Nephron progenitor cell (in vitro differentiated cells): ENCODE measurements around the gene WDSUB1.

ENCODE experiments used
- DNase-seq: peaks from one replicate; pipeline ENCODE4 v3.0.0; 2021
- H3K27ac Mint-ChIP-seq: 2 replicates; pipeline ENCODE4 v1.8.0; 2021; ENCODE audit warnings: mild to moderate bottlenecking, moderate library complexity, mixed read lengths
- H3K27me3 Mint-ChIP-seq: 2 replicates; pipeline ENCODE4 v1.8.0; 2021; ENCODE audit warnings: mild to moderate bottlenecking, low read depth, mixed read lengths; ENCODE audit not compliant: poor library complexity
- H3K36me3 Mint-ChIP-seq: 2 replicates; pipeline ENCODE4 v1.8.0; 2021; ENCODE audit warnings: low read depth, mixed read lengths
- H3K4me1 Mint-ChIP-seq: 2 replicates; pipeline ENCODE4 v1.8.0; 2021; ENCODE audit warnings: mixed read lengths
- H3K4me3 Mint-ChIP-seq: 2 replicates; pipeline ENCODE4 v1.8.0; 2021; ENCODE audit warnings: mild to moderate bottlenecking, moderate library complexity, mixed read lengths
- H3K9me3 Mint-ChIP-seq: 2 replicates; pipeline ENCODE4 v1.8.0; 2021; ENCODE audit warnings: mild to moderate bottlenecking, moderate library complexity, mixed read lengths
- TF ChIP-seq, protein P1 (sequence below): fragments of 200-600 bp; sonication (generic); IDR thresholded peaks from 2 replicates; pipeline ENCODE4 v1.5.0; 2021; ENCODE audit warnings: antibody characterized with exemption

Gene WDSUB1

DNA sequence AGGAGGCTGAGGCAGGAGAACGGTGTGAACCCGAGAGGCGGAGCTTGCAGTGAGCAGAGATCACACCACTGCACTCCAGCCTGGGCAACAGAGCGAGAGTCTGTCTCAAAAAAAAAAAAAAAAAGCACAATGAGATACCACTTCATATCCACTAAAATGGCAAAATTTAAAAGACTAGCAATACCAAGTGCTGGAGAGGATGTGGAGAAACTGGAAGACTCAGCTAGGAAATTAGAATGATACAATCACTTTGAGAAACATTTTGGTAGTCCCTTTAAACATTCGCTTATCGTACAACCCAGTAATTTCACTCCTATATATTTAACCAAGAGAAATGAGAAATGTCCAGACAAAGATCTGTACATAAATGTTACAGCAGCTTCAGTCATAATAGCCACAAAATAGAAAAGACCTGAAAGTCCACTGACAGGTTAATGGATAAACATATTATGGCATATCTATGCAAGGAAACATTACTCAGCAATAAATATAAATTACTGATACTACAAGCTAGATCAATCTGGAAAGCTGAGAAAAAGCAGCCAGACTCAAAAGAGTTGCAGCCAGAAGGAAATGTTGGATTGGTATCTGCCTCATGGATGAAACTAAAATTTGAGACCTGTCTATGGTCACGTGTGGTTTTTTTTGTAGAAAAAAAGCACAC, 40.0 kb downstream of the WDSUB1 start:
- Mint-ChIP-seq H3K36me3 (peaks cover 82% of the 10 kb centered on the region), H3K27ac (no peak overlapping the region), H3K4me3 (no peak overlapping the region), H3K4me1 (peaks cover 10% of the 10 kb centered on the region), H3K27me3 (no peaks in the 10 kb centered on the region), H3K9me3 (peaks cover 53% of the 10 kb centered on the region)
- DNase-seq: no peak
- TF ChIP-seq, protein P1, sequence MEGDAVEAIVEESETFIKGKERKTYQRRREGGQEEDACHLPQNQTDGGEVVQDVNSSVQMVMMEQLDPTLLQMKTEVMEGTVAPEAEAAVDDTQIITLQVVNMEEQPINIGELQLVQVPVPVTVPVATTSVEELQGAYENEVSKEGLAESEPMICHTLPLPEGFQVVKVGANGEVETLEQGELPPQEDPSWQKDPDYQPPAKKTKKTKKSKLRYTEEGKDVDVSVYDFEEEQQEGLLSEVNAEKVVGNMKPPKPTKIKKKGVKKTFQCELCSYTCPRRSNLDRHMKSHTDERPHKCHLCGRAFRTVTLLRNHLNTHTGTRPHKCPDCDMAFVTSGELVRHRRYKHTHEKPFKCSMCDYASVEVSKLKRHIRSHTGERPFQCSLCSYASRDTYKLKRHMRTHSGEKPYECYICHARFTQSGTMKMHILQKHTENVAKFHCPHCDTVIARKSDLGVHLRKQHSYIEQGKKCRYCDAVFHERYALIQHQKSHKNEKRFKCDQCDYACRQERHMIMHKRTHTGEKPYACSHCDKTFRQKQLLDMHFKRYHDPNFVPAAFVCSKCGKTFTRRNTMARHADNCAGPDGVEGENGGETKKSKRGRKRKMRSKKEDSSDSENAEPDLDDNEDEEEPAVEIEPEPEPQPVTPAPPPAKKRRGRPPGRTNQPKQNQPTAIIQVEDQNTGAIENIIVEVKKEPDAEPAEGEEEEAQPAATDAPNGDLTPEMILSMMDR: no peak

DNA sequence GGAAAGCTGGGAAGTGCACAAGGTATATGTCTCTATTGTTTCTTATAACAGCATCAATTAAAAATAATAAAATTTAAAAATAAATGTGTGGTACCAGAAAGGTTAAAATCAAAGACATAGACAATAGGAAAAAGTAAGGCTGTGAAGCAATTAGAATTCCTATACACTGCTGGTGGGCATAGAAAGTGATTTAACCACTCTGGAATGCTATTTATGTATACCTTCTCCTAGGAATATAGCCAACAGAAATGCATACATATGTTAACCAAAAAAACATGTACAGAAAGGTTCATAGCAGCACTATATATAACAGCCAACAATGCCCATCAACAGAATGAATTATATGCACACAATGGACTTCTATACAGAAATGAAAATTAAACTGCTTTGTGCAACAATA, 43.0 kb downstream of the WDSUB1 start:
- Mint-ChIP-seq H3K4me1 (no peaks in the 10 kb centered on the region), H3K36me3 (peaks cover 95% of the 10 kb centered on the region), H3K9me3 (peaks cover 46% of the 10 kb centered on the region), H3K27ac (no peak overlapping the region), H3K27me3 (no peaks in the 10 kb centered on the region), H3K4me3 (no peak overlapping the region)
- no peak for DNase-seq
- TF ChIP-seq, protein P1: no peak

DNA sequence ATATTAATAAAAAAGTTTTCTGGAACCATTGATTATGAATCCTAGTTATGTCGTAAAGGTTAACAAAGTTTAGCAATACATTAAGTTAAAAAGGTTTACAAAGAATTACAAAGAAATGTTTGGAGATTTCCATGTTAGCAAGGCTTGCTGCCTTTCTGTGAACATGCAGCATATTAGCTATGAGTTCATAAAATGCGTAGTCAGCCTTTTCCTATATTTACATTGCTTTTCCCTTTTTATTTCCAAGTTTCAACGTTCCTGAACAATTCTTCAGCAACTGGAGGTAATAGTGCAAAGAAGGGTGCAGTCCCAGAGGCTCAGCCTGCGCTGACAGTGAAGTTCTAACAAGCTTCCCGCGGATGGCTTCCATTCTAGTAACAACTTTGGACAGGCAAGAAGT, 51.6 kb downstream of the WDSUB1 start:
- Mint-ChIP-seq H3K4me1 (no peaks in the 10 kb centered on the region), H3K9me3 (no peaks in the 10 kb centered on the region), H3K27ac (no peak overlapping the region), H3K4me3 (no peak overlapping the region), H3K27me3 (no peaks in the 10 kb centered on the region), H3K36me3 (peaks cover 75% of the 10 kb centered on the region)
- TF ChIP-seq, protein P1: no peak
- DNase-seq: no peak

DNA sequence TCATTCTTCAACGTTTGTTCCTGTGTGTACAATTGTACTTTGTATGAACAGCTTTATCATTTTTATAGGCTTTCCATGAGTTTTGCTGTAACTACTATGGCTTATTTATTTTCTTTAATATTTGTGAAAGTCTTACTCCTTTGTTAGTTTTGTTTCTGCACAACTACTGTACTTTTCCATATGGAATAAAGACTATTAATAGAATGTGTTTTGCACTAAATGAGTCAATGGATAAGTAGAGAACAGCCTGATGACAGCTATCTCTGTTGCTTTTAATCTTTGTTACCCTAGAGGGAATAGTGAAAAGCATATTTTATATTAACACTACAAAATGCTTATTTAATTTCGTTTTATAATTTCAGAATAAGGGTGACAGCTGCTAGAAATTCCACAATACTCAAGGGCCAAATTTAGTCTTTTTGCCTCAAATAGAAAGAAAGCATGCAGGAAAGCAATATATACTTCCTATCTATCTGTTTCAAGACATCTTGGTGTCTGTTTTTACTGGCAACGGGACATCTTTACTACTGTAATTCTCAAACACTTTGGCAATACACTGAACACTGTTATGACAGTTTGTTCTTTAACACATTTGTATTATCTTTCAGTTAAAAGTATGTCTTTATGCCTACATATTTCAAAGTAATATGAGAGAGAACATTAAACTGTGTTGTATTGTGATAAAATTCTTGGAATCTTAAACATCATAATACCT, 53.9 kb downstream of the WDSUB1 start:
- no peak for DNase-seq
- Mint-ChIP-seq H3K4me1 (no peaks in the 10 kb centered on the region), H3K27me3 (no peaks in the 10 kb centered on the region), H3K9me3 (no peaks in the 10 kb centered on the region), H3K36me3 (peaks cover 73% of the 10 kb centered on the region), H3K4me3 (no peak overlapping the region), H3K27ac (no peak overlapping the region)
- TF ChIP-seq, protein P1: no peak

DNA sequence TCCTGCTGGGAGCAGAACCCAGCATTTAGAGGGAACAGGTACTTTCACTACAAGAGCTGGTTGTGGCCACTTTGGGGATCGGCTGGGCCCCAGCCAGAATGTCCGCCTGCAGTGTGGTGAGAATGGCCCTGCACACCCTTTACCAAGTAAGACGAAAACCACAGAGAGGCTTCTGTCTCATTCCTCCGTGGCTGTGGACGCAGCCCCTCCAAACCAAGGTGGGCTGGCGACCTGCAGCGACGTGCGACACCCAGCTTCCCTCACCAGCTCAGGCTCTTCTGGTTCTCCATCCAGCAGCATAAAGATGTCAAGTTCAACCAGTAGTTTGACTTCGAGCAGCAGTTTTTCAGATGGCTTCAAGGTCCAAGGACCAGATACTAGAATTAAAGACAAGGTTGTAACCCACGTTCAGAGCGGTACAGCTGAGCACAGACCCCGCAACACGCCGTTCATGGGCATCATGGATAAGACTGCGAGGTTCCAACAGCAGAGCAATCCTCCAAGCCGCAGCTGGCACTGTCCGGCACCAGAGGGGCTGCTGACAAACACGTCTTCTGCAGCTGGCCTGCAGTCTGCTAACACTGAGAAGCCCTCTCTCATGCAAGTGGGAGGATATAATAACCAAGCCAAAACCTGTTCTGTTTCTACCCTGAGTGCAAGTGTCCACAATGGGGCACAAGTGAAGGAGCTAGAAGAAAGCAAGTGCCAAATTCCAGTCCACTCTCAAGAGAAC, 56.2 kb downstream of the WDSUB1 start:
- Mint-ChIP-seq H3K9me3 (no peaks in the 10 kb centered on the region), H3K4me3 (no peak overlapping the region), H3K27me3 (no peaks in the 10 kb centered on the region), H3K27ac (peak overlapping the region; percentile 77), H3K36me3 (peaks cover 73% of the 10 kb centered on the region), H3K4me1 (peaks cover 3% of the 10 kb centered on the region)
- TF ChIP-seq, protein P1: no peak
- DNase-seq: no peak
